ENCODE data around the gene GAS7.

The GAS7 gene

DNA sequence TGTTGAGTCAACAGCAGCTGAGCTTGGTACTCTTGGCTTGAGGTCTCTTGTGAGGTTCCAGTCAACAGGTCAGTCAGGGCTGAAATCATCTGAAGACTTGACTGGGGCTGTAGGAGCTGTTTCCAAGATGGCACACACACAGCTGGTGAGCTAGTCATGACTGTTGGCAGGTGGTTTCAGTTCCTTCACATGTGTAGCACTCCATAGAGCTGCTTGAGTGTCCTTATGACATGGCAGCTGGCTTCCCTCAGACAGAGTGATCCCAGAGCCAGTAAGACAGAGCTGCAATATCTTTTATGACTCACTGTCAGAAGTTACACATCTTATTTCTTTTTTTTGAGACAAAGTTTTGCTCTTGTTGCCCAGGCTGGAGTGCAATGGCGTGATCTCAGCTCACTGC, 19.5 kb upstream of the GAS7 start:
- H3K4me3 ChIP-seq (ENCODE audit: low read depth, low read length), result no peak overlapping the region
- TF ChIP-seq, protein P1, sequence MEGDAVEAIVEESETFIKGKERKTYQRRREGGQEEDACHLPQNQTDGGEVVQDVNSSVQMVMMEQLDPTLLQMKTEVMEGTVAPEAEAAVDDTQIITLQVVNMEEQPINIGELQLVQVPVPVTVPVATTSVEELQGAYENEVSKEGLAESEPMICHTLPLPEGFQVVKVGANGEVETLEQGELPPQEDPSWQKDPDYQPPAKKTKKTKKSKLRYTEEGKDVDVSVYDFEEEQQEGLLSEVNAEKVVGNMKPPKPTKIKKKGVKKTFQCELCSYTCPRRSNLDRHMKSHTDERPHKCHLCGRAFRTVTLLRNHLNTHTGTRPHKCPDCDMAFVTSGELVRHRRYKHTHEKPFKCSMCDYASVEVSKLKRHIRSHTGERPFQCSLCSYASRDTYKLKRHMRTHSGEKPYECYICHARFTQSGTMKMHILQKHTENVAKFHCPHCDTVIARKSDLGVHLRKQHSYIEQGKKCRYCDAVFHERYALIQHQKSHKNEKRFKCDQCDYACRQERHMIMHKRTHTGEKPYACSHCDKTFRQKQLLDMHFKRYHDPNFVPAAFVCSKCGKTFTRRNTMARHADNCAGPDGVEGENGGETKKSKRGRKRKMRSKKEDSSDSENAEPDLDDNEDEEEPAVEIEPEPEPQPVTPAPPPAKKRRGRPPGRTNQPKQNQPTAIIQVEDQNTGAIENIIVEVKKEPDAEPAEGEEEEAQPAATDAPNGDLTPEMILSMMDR (IDR thresholded peaks at IDR 0.05; ENCODE audit: insufficient read depth, low read length, missing control alignments), result no peak
- no peak for DNase-seq (ENCODE audit: low read depth, low spot score)
- ChIA-PET CTCF (interaction anchor here (1.2 to 3.2 kb wide), 2 partner anchors 9 to 11 kb away, joined by 5 to 16 read pairs; no protein-coding TSS in a partner anchor), POLR2A (no interaction called here)

DNA sequence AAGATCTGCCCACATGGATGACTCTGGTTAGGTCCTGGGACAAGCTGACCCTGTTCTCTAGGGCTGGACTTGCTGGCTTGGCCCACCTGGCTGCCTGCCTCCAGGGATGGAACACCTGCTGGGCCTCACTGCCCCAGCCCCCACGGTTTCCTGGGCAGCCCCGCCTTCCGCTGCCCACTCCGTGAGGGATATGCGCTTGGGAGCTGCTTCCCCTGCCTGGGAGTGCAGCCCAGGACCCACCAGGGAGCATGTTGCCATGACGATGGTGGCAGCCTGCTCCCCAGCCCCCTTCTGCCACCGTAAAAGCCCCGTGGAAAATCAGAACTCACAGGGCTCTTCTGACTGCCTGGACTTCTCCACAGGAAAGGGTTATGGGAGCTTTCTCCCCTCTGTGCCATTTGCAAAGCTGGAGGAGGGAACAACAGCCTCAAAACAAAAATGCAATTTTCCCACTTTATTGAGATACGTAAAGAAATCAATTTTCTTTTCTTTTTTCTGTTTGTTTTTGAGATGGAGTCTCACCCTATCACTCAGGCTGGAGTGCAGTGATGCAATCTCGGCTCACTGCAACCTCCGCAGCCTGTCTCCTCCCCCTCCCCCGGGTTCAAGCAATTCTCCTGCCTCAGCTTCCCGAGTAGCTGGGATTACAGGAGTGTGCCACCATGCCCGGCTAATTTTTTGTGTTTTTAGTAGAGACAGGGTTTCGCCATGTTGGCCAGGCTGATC, 18.0 kb upstream of the GAS7 start:
- no peak for DNase-seq (ENCODE audit: low read depth, low spot score)
- H3K4me3 ChIP-seq (ENCODE audit: low read depth, low read length), result no peak overlapping the region
- TF ChIP-seq, protein P1 (IDR thresholded peaks at IDR 0.05; ENCODE audit: insufficient read depth, low read length, missing control alignments), result no peak
- ChIA-PET POLR2A (no interaction called here), CTCF (interaction anchor here (3.2 kb wide), 1 partner anchor 10 kb away, joined by 16 read pairs; no protein-coding TSS in a partner anchor)

DNA sequence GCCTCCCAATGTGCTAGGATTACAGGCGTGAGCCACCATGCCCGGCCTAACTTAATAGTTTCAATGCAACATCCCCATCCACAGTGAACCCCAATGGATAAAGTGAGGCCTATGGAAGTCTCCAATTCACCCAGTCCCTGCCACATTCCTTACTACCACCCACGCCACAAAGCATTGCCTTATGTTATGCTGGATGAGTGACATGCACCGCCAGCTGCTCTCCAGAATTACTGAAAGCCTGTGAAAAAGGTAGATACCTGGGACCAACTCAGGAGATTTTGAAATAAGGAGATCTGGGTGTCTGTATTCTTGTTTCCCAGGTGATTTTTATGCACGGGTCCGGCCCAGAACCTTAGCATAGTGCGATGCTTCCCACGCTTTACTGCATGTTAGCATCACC, 16.9 kb upstream of the GAS7 start:
- POLR2A ChIA-PET, result no interaction called here
- H3K4me3 ChIP-seq (ENCODE audit: low read depth, low read length), result no peak overlapping the region
- CTCF ChIA-PET, result interaction anchor here (3.2 kb wide), 1 partner anchor 11 kb away, joined by 16 read pairs; no protein-coding TSS in a partner anchor
- DNase-seq (ENCODE audit: low read depth, low spot score), result no peak
- TF ChIP-seq, protein P1 (IDR thresholded peaks at IDR 0.05; ENCODE audit: insufficient read depth, low read length, missing control alignments), result no peak

DNA sequence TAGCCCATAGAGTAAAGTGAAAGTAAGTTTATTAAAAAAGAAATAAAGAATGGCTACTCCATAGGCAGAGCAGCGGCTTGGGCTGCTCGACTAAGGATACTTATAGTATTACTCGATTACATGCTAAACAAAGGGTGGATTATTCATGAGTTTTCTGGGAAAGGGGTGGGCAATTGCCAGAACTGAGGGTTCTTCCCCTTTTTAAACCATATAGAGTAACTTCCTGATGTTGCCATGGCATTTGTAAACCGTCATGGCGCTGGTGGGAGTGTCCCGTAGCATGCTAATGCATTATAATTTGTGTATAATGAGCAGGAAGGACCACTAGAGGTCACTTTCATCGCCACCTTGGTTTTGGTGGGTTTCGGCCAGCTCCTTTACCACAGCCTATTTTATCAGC, 13.3 kb upstream of the GAS7 start:
- CTCF ChIA-PET, result interaction anchor here (1.1 to 3.8 kb wide), 2 partner anchors 14 to 20 kb away, joined by 3 to 39 read pairs; no protein-coding TSS in a partner anchor
- no peak for DNase-seq (ENCODE audit: low read depth, low spot score)
- POLR2A ChIA-PET, result interaction anchor here (0.7 kb wide), 1 partner anchor 75 kb away, joined by 3 read pairs; no protein-coding TSS in a partner anchor
- TF ChIP-seq, protein P1 (IDR thresholded peaks at IDR 0.05; ENCODE audit: insufficient read depth, low read length, missing control alignments), result no peak
- H3K4me3 ChIP-seq (ENCODE audit: low read depth, low read length), result no peak overlapping the region

DNA sequence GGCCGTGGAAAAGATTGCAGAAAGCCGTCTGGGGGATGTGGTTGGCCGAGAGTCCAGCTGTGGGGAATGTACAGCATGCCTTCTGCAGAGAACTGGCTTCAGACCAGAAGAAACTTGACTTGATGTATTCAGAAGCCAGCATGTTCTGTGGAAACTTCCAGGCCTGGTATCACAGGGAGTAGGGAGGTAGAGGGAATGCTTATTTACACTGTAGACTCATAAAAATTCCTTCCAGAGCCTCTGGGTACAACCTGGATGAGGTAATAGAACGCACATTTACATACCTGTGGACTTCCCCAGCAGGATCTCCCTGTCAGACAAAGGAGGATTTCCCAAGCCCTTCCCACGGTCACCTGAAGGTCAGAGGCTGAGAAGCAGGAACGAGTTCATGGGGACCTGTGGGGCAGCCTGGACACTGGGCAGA, 11.8 kb upstream of the GAS7 start:
- peak; percentile 10 for DNase-seq (ENCODE audit: low read depth, low spot score)
- POLR2A ChIA-PET, result no interaction called here

More for the DNA sequence above, 11.8 kb upstream of the GAS7 start:
- CTCF ChIA-PET, result interaction anchor here (3.4 kb wide), 1 partner anchor 16 kb away, joined by 13 read pairs; no protein-coding TSS in a partner anchor
- TF ChIP-seq, protein P1 (IDR thresholded peaks at IDR 0.05; ENCODE audit: insufficient read depth, low read length, missing control alignments), result no peak
- H3K4me3 ChIP-seq (ENCODE audit: low read depth, low read length), result no peak overlapping the region
